Neural crest cell (in vitro differentiated cells): ENCODE data around the gene RAB38. TPM values are rescaled to one million over a fixed set of nuclear protein-coding genes. Genes with fewer than 3 reads are reported as not detected.

Experiments
- DNase-seq: peaks from one replicate; pipeline ENCODE4 v3.0.0; 2021; ENCODE audit warnings: low read depth, mixed read lengths, low spot score
- H3K27ac Mint-ChIP-seq: one replicate; pipeline ENCODE4 v1.8.0; 2021; ENCODE audit warnings: mild to moderate bottlenecking, mixed read lengths; ENCODE audit not compliant: unreplicated experiment
- H3K27me3 Mint-ChIP-seq: 2 replicates; pipeline ENCODE4 v1.8.0; 2021; ENCODE audit warnings: low read depth, mild to moderate bottlenecking, mixed read lengths
- H3K36me3 Mint-ChIP-seq: 2 replicates; pipeline ENCODE4 v1.8.0; 2021; ENCODE audit warnings: low read depth, mild to moderate bottlenecking, mixed read lengths
- H3K4me1 Mint-ChIP-seq: 2 replicates; pipeline ENCODE4 v1.8.0; 2021; ENCODE audit warnings: mixed read lengths
- H3K4me3 Mint-ChIP-seq: one replicate; pipeline ENCODE4 v1.8.0; 2021; ENCODE audit warnings: mild to moderate bottlenecking, mixed read lengths
- H3K9me3 Mint-ChIP-seq: 2 replicates; pipeline ENCODE4 v1.8.0; 2021; ENCODE audit warnings: mixed read lengths
- CTCF ChIP-seq: fragments of 200-600 bp; sonication (generic); conservative IDR thresholded peaks from 2 replicates; pipeline ENCODE4 v1.5.0; 2021; ENCODE audit warnings: antibody characterized with exemption, mild to moderate bottlenecking
- total RNA-seq: library from RNA; stranded (reverse); gene quantifications from 2 replicates; pipeline ENCODE4 v1.2.1, GENCODE V29; 2021

The RAB38 gene
- total RNA-seq, 1 donor from 2014 or later = 3.6 TPM

GRCh38 chr11:88101881-88102597, 73.2 kb downstream of the RAB38 start:
- H3K27ac Mint-ChIP-seq = no peak overlapping the region
- no peaks in the 10 kb centered on the region for H3K27me3 Mint-ChIP-seq
- H3K36me3 Mint-ChIP-seq = no peaks in the 10 kb centered on the region
- no peak for DNase-seq
- TF ChIP-seq CTCF = no peak
- peaks cover 5% of the 10 kb centered on the region for H3K4me1 Mint-ChIP-seq
- H3K9me3 Mint-ChIP-seq = no peaks in the 10 kb centered on the region
- H3K4me3 Mint-ChIP-seq = no peak overlapping the region

GRCh38 chr11:88100151-88100550, 75.1 kb downstream of the RAB38 start:
- Mint-ChIP-seq H3K4me3 (no peak overlapping the region), H3K36me3 (no peaks in the 10 kb centered on the region), H3K27ac (no peak overlapping the region), H3K9me3 (no peaks in the 10 kb centered on the region), H3K27me3 (no peaks in the 10 kb centered on the region), H3K4me1 (no peaks in the 10 kb centered on the region)
- TF ChIP-seq CTCF = no peak
- no peak for DNase-seq

GRCh38 chr11:88098289-88098688, 77.0 kb downstream of the RAB38 start:
- H3K4me1 Mint-ChIP-seq = no peaks in the 10 kb centered on the region
- TF ChIP-seq CTCF = no peak
- H3K27me3 Mint-ChIP-seq = no peaks in the 10 kb centered on the region
- H3K9me3 Mint-ChIP-seq = no peaks in the 10 kb centered on the region
- H3K27ac Mint-ChIP-seq = no peak overlapping the region
- H3K4me3 Mint-ChIP-seq = no peak overlapping the region
- H3K36me3 Mint-ChIP-seq = no peaks in the 10 kb centered on the region
- no peak for DNase-seq

GRCh38 chr11:88089134-88089533, 86.1 kb downstream of the RAB38 start:
- no peak for TF ChIP-seq CTCF
- H3K36me3 Mint-ChIP-seq = no peaks in the 10 kb centered on the region
- H3K4me1 Mint-ChIP-seq = no peaks in the 10 kb centered on the region
- H3K27me3 Mint-ChIP-seq = no peaks in the 10 kb centered on the region
- H3K27ac Mint-ChIP-seq = no peak overlapping the region
- peaks cover 3% of the 10 kb centered on the region for H3K9me3 Mint-ChIP-seq
- no peak overlapping the region for H3K4me3 Mint-ChIP-seq
- no peak for DNase-seq

GRCh38 chr11:88087337-88087736, 87.9 kb downstream of the RAB38 start:
- Mint-ChIP-seq H3K4me3 (no peak overlapping the region), H3K9me3 (peaks cover 3% of the 10 kb centered on the region), H3K27ac (no peak overlapping the region), H3K4me1 (no peaks in the 10 kb centered on the region), H3K36me3 (no peaks in the 10 kb centered on the region), H3K27me3 (no peaks in the 10 kb centered on the region)
- TF ChIP-seq CTCF = no peak
- DNase-seq = no peak
